Hypothalamus (tissue), 51 donors: Measurements from ENCODE around the gene PI4KA.
"Not testable (repeated sequence)": the region's sequence is repeated elsewhere in the genome, so short reads cannot be mapped to it uniquely, and the experiment has no call there.

Source experiments
- DNase-seq, 51 donors: peaks; one replicate each; lab custom pipeline; 2025; lab: John Stamatoyannopoulos, UW

Gene PI4KA

DNA sequence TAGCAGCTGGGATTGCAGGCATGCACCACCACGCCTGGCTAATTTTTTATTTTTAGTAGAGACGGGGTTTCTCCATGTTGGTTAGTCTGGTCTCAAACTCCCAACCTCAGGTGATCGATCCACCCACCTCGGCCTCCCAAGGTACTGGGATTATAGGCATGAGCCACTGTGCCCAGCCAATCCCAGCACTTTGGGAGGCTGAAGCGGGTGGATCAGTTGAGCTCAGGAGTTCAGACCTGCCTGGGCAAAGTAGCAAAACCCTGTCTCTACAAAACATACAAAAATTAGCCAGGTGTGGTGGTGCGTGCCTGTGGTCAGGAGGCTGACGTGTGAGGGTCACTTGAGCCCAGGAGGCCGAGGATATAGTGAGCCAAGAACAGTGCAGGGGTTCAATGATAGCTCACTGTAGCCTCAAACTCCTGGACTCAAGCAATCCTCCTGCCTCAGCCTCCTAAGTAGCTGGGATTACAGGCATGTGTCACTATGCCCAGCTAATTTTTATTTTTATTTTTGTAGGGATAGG, 36.8 kb downstream of the PI4KA start:
- not testable (repeated sequence) for DNase-seq

GRCh38 chr22:20819471-20819870, 39.1 kb downstream of the PI4KA start:
- DNase-seq = no peak

DNA sequence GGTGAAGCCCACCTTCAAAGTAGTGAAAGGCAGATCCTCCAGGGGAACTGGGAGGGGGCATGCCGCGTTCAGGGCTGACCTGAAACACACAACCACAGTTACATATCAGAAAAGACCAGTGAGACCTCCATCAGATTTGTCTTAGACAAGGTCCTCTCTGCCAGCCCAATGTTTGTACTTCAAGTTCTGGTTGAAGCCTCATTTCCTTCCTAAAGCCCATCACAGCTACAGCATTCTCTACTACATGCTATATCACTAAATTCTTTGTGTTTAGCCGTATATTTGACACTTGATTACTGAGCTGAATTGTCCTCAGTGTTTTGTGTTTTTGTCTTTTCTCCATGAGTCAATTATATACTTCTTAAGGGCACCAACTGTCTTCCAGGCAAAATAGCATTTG, 40.1 kb downstream of the PI4KA start:
- no peak for DNase-seq

GRCh38 chr22:20816559-20816958, 42.1 kb downstream of the PI4KA start:
- DNase-seq = peak in 1 of 51 donors; percentile 61

DNA sequence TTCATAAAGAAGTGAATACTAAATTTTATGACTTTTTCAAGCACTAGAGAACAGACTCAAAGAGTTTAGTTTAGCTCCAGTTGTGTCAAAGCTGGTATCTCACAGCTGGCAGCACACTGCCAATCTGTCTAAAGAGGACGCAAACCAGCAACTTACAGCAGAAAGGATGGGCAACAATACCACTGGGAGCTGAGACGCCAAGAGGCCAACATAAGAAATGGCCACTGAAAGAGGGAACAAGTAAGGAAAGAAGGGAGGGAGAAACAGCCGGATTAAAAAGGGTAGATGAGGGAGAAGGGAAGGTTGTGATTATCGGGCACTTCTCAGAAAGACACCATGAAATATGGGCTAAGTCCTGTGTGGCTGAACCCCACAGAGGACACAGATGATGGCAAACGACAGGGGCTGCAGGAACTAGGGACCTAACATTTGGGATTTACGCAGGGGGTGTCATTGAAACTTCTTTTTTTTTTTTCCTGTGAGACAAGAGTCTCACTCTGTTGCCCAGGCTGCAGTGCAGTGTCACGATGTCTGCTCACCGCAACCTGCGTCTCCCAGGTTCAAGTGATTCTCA, 43.0 kb downstream of the PI4KA start:
- no peak for DNase-seq

DNA sequence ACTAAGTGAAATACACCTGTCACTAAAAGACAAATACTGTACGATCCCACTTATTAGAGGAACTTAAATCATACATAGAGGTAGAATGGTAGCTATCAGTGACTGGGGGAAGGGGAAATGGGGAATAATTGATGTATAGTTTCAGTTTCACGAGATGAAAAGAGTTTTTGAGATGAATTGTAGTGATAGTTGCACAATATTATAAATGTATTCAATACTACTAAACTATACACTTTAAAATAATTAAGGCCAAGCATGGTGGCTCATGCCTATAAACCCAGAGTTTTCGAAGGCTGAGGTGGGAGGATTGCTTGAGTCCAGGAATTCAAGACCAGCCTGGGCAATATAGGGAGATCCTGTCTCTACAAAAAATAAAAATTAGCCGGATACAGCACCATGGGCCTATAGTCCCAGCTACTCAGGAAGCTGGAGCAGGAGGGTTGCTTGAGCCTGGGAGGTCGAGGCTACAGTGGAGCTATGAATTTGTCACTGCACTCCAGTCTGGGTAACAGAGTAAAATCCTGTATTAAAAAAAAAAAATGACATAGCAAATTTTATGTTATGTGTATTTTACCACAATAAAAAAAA, 44.3 kb downstream of the PI4KA start:
- DNase-seq = no peak

- no peak for DNase-seq
These were observed 45.6 kb downstream of the PI4KA start for GRCh38 chr22:20813056-20813455.

- no peak for DNase-seq
These were observed 46.5 kb downstream of the PI4KA start for GRCh38 chr22:20811971-20812660.

GRCh38 chr22:20811171-20811570, 47.4 kb downstream of the PI4KA start:
- DNase-seq = no peak

DNA sequence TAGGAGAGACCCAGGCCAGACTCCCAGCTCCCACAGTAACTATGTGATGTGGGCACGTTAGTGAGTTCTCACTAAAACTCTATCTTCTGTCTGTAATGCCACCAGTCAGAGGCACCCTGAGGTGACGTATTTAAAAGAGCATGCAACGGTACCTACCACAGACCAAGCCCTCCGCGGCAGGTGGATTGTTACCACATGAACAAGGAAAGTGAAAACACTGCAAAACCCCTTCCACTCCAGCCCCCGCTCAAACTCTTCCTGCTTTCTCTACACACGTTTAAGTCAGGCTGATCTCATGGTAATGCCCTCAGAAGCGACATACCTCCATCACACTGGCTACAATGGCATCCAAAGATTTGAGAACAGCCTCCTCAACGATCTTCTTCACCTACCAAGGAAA, 48.0 kb downstream of the PI4KA start:
- no peak for DNase-seq

- DNase-seq = no peak
These were observed 48.9 kb downstream of the PI4KA start for GRCh38 chr22:20809538-20810185.

GRCh38 chr22:20808844-20809243, 49.8 kb downstream of the PI4KA start:
- DNase-seq = no peak

- DNase-seq = peak in 3 of 51 donors; percentile 6 to 58 (median 7)
These were observed 51.3 kb downstream of the PI4KA start for GRCh38 chr22:20807315-20807752.

DNA sequence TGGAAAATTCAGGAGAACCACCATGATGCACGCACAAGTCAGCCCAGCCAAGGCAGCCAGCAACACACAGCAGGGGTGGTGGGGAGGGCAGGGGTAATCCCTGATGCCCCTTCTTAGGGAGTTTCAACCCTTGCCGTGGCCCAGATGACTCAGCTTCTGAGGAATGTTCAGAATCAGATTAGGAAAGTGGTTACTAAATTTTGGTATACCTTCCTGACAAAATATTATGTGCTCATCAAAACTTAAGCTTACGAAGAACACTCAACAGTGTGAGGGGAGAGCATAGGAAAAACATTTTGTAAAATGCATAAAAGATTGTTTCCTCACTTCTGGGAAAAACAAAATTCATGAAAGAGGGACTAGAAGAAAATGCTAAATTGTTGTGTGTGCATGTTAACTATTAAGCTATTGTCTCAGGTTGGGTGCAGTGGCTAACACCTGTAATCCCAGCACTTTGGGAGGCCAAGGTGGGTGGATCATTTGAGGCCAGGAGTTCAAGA, 52.6 kb downstream of the PI4KA start:
- DNase-seq = no peak

- DNase-seq = no peak
These were observed 54.0 kb downstream of the PI4KA start for GRCh38 chr22:20804650-20805049.

DNA sequence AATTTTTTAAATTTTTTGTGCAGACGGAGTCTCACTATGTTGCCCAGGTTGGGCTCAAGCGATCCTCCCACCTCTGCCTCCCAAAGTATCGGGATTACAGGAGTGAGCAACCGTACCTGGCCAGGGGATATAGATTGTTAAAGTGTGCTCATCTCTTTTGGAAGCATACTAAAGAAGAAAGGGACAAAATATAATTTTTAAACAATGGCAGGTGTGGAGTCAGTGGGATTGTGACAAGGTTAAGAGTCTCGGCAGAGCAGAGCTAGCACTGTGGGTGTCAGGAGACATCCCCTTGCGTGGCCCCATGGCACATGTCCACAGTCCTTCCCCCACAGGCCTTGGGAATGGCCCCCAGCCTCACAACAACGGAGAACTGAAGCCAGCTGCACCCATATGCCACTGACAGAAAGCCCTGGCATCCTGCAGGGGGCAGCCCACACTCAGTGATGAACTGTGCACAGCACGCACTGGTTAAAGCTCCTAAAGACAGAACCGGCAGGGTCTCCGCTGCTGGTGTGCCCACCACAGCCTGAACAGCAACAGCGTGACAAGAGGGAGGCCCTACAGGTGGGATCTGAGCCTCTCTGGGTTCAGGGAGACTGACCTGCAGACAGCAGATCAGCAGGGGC, 54.8 kb downstream of the PI4KA start:
- DNase-seq = peak in 5 of 51 donors; percentile 6 to 30 (median 14)

DNA sequence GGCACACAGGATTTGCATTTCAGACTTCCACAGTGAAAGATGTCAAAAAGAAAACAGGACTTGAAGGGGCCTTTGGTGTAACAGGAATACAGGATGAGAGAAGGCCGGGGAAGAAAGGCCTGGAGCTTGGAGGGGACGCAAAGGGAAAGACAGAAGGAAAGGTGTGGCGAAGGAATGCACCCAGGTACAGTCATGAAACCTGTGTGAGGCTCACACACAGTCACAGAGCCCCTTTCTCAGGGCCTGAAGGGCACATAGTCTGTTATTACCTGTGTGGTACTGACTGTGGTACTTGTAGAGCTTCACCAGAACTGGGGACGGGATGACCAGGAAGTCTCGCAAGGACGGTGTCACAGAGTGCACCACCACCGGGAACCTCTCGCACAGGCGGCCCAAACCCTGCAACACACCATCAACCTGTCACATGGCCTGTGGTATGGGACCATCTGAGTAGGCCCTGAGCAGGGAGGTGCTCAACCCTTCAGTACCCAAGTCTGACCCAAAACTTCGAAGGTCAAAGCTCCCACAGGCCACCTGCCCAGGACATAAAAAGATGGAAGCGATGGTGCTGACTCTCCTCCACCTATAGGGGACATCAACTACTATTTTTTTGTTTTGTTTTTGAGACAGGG, 55.6 kb downstream of the PI4KA start:
- DNase-seq = no peak

- no peak for DNase-seq
These were observed 56.2 kb downstream of the PI4KA start for GRCh38 chr22:20802452-20802851.

GRCh38 chr22:20799449-20799848, 59.2 kb downstream of the PI4KA start:
- DNase-seq = no peak

DNA sequence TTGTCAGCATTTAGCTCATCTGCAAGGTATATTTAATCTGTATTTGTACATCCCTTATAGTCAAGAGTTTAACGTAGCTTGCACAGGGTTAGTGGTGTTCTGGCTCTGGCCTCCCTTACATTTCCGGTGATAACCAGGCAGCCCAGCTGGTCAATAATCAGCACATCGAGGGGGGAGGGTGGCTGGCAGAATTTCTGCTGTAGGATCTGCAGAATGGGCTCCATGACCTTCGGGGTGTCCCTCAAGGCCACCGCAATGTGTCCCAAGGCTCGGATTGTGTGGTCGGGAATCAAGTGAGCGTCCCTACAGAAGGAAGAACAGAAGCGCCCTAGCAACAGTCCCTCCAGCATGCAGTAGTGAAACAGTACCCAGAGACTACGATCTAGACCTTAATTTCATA, 59.6 kb downstream of the PI4KA start:
- DNase-seq = no peak
